ENCODE results near the gene GFRA1. TPM values are rescaled to one million over a fixed set of nuclear protein-coding genes. Genes with fewer than 3 reads are reported as not detected.

Gene GFRA1
- total RNA-seq, 2 donors from 2014 or later, result 1.6 to 3.1 TPM

DNA sequence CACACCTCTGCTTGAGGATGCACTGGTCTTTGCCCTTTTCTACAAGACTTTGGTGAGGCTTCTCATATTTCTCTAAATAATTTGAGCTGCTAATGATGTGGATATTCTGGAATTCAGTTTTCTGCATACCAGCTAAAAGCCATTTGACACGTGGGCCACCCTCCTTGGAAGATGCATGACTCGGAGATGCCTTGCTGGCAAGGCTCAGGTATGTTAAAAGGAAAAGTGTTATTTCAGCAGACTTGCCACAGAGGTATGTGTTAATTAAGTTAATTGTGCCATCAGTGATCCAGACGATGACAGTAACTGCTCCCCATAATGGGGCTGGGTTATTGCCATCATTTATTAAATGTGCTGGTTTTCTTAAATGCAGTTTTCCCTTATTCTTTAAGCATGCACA, 8.8 kb upstream of the GFRA1 start:
- no peak overlapping the region for H3K27ac ChIP-seq (ENCODE audit: low read depth, low read length)
- no peak overlapping the region for H3K4me3 ChIP-seq (ENCODE audit: low read length)
- 69% methylated on average over 3 of the region's 3 CpGs; no CpG with 5 or more reads in 1 of the 2 experiments for WGBS, 2 experiments (ENCODE audit: insufficient coverage in 1 of 2, insufficient read length in 1 of 2)
- TF ChIP-seq, protein P1, sequence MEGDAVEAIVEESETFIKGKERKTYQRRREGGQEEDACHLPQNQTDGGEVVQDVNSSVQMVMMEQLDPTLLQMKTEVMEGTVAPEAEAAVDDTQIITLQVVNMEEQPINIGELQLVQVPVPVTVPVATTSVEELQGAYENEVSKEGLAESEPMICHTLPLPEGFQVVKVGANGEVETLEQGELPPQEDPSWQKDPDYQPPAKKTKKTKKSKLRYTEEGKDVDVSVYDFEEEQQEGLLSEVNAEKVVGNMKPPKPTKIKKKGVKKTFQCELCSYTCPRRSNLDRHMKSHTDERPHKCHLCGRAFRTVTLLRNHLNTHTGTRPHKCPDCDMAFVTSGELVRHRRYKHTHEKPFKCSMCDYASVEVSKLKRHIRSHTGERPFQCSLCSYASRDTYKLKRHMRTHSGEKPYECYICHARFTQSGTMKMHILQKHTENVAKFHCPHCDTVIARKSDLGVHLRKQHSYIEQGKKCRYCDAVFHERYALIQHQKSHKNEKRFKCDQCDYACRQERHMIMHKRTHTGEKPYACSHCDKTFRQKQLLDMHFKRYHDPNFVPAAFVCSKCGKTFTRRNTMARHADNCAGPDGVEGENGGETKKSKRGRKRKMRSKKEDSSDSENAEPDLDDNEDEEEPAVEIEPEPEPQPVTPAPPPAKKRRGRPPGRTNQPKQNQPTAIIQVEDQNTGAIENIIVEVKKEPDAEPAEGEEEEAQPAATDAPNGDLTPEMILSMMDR (conservative IDR thresholded peaks at IDR 0.05), result no peak
- Mint-ChIP-seq H3K36me3 (ENCODE audit: low read depth) (no peaks in the 10 kb centered on the region), H3K4me3 (no peak overlapping the region), H3K27me3 (ENCODE audit: insufficient read depth) (peaks cover 27% of the 10 kb centered on the region), H3K27ac (no peak overlapping the region), H3K9me3 (no peaks in the 10 kb centered on the region), H3K4me1 (no peaks in the 10 kb centered on the region)
- no peaks in the 10 kb centered on the region for H3K9me3 ChIP-seq (ENCODE audit: control insufficient read depth, low read length)
- no peaks in the 10 kb centered on the region for H3K4me1 ChIP-seq (ENCODE audit: control insufficient read depth, insufficient read depth, low read length)
- H3K36me3 ChIP-seq (ENCODE audit: control insufficient read depth, insufficient read depth, low read length), result no peaks in the 10 kb centered on the region
- DNase-seq, result no peak
- no peak overlapping the region for H3K9ac ChIP-seq (ENCODE audit: extremely low read depth, low read length, poor library complexity, severe bottlenecking)
- peaks cover 15% of the 10 kb centered on the region for H3K27me3 ChIP-seq (ENCODE audit: control insufficient read depth, insufficient read depth, low read length, poor library complexity, severe bottlenecking)

DNA sequence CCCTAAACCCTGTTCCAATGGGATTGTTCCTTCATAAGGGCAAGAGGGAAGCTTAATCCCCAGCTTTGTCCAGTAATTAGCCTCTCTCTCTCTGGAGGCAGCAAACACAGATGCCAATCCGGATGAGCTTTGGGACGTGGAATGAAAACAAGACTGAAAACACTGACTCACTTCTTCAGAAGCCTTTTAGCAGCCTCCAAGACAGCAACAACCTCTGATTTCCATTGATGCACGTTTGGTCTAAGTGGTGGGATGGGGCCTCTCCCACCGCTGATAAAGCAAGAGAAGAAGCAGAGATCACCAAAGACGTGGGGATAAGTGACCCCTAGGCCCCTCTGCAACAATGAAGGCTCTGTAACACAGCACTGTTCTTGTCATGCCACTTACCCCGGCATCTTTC, 5.8 kb upstream of the GFRA1 start:
- Mint-ChIP-seq H3K27me3 (ENCODE audit: insufficient read depth) (peaks cover 56% of the 10 kb centered on the region), H3K4me1 (peaks cover 7% of the 10 kb centered on the region), H3K4me3 (no peak overlapping the region), H3K27ac (no peak overlapping the region), H3K9me3 (no peaks in the 10 kb centered on the region), H3K36me3 (ENCODE audit: low read depth) (no peaks in the 10 kb centered on the region)
- H3K36me3 ChIP-seq (ENCODE audit: control insufficient read depth, insufficient read depth, low read length), result no peaks in the 10 kb centered on the region
- peak overlapping the region; percentile 30 for H3K27ac ChIP-seq (ENCODE audit: low read depth, low read length)
- H3K27me3 ChIP-seq (ENCODE audit: control insufficient read depth, insufficient read depth, low read length, poor library complexity, severe bottlenecking), result peaks cover 44% of the 10 kb centered on the region
- no peaks in the 10 kb centered on the region for H3K4me1 ChIP-seq (ENCODE audit: control insufficient read depth, insufficient read depth, low read length)
- no peak for DNase-seq
- H3K4me3 ChIP-seq (ENCODE audit: low read length), result no peak overlapping the region
- WGBS, 2 experiments (ENCODE audit: insufficient coverage in 1 of 2, insufficient read length in 1 of 2), result 76 to 83% methylated on average over 3 to 6 of the region's 6 CpGs
- TF ChIP-seq, protein P1 (conservative IDR thresholded peaks at IDR 0.05), result no peak
- H3K9ac ChIP-seq (ENCODE audit: extremely low read depth, low read length, poor library complexity, severe bottlenecking), result no peak overlapping the region
- H3K9me3 ChIP-seq (ENCODE audit: control insufficient read depth, low read length), result no peaks in the 10 kb centered on the region

DNA sequence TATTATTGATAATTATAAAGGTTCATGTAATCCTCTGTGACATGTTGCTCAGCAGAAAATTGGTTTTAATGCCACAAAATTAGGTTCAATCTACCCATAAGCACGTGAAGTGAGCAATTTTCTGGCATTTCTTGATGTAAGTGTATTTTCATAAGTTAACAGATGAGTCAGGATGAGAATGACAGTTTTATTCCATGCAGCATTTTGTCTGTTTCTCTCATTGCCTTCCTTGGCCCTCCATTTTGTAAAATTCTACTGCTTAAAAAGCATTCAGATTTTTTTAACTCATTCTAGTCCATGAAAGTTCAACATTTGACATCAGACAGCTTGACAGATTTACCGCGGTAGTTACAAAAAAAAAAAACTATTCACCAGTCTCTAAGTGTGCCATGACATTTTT, 4.0 kb upstream of the GFRA1 start:
- Mint-ChIP-seq H3K4me1 (peaks cover 7% of the 10 kb centered on the region), H3K27ac (no peak overlapping the region), H3K9me3 (no peaks in the 10 kb centered on the region), H3K4me3 (no peak overlapping the region), H3K36me3 (ENCODE audit: low read depth) (no peaks in the 10 kb centered on the region), H3K27me3 (ENCODE audit: insufficient read depth) (peaks cover 64% of the 10 kb centered on the region)
- H3K36me3 ChIP-seq (ENCODE audit: control insufficient read depth, insufficient read depth, low read length), result no peaks in the 10 kb centered on the region
- no peak overlapping the region for H3K27ac ChIP-seq (ENCODE audit: low read depth, low read length)
- H3K9ac ChIP-seq (ENCODE audit: extremely low read depth, low read length, poor library complexity, severe bottlenecking), result no peak overlapping the region
- TF ChIP-seq, protein P1 (conservative IDR thresholded peaks at IDR 0.05), result no peak
- H3K27me3 ChIP-seq (ENCODE audit: control insufficient read depth, insufficient read depth, low read length, poor library complexity, severe bottlenecking), result peaks cover 63% of the 10 kb centered on the region
- H3K4me1 ChIP-seq (ENCODE audit: control insufficient read depth, insufficient read depth, low read length), result no peaks in the 10 kb centered on the region
- WGBS, 2 experiments (ENCODE audit: insufficient coverage in 1 of 2, insufficient read length in 1 of 2), result 93 to 100% methylated on average over 3 of the region's 3 CpGs
- no peaks in the 10 kb centered on the region for H3K9me3 ChIP-seq (ENCODE audit: control insufficient read depth, low read length)
- H3K4me3 ChIP-seq (ENCODE audit: low read length), result no peak overlapping the region
- no peak for DNase-seq
